GM06990 (cell line): ENCODE results near the gene LGR6.

Experiments
- DNase-seq: peaks from one replicate; pipeline ENCODE4 v3.0.0-alpha.2; 2011; ENCODE audit not compliant: insufficient read length; ENCODE audit errors: extremely low read depth
- H3K27me3 ChIP-seq: replicated peaks from 2 replicates; pipeline ENCODE4 v1.6.0; 2011; ENCODE audit warnings: low read length; ENCODE audit not compliant: control insufficient read depth, insufficient read depth
- H3K36me3 ChIP-seq: 2 replicates; pipeline ENCODE4 v1.5.1; 2011; ENCODE audit warnings: low read length; ENCODE audit not compliant: control insufficient read depth, insufficient read depth
- H3K4me3 ChIP-seq: replicated peaks from 2 replicates; pipeline ENCODE4 v1.5.1; 2011; ENCODE audit warnings: low read depth, mild to moderate bottlenecking, control low read depth, low read length
- TF ChIP-seq, protein P1 (sequence below): IDR thresholded peaks from 2 replicates; pipeline ENCODE4 v1.5.1; 2011; ENCODE audit warnings: low read length, control low read depth, mild to moderate bottlenecking, inconsistent platforms; ENCODE audit not compliant: insufficient read depth, poor library complexity, severe bottlenecking

Gene LGR6

DNA sequence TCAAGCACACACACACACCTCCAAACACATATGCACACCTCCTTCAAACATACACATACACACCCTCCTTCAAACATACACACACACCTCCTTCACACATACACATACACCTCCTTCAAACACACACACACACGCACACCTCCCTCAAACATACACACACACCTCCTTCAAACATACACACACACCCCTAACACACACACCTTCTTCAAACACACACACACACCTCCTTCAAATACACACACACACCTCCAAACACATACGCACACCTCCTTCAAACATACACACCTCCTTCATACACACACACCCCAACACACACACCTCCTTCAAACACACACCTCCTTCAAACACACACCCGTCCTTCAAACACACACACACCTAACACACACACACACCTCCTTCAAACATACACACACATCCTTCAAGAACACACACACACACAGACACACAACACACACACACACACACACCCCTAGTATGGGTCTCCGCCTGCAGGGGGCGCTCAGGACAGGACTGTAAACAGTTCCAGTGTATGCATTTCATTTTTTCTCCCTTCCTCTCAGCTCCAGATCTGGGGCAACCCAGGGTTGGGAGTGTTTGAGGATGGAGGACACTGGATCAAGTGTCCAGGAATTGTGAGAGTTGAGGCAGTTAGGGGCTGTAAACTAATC lies 12.1 kb downstream of the LGR6 start:
- TF ChIP-seq, protein P1, sequence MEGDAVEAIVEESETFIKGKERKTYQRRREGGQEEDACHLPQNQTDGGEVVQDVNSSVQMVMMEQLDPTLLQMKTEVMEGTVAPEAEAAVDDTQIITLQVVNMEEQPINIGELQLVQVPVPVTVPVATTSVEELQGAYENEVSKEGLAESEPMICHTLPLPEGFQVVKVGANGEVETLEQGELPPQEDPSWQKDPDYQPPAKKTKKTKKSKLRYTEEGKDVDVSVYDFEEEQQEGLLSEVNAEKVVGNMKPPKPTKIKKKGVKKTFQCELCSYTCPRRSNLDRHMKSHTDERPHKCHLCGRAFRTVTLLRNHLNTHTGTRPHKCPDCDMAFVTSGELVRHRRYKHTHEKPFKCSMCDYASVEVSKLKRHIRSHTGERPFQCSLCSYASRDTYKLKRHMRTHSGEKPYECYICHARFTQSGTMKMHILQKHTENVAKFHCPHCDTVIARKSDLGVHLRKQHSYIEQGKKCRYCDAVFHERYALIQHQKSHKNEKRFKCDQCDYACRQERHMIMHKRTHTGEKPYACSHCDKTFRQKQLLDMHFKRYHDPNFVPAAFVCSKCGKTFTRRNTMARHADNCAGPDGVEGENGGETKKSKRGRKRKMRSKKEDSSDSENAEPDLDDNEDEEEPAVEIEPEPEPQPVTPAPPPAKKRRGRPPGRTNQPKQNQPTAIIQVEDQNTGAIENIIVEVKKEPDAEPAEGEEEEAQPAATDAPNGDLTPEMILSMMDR, result no peak
- Histone ChIP-seq H3K36me3 (no peaks in the 10 kb centered on the region), H3K27me3 (no peaks in the 10 kb centered on the region; the same call in 1 of the 2 replicates), H3K4me3 (no peak overlapping the region)
- DNase-seq, result no peak

DNA sequence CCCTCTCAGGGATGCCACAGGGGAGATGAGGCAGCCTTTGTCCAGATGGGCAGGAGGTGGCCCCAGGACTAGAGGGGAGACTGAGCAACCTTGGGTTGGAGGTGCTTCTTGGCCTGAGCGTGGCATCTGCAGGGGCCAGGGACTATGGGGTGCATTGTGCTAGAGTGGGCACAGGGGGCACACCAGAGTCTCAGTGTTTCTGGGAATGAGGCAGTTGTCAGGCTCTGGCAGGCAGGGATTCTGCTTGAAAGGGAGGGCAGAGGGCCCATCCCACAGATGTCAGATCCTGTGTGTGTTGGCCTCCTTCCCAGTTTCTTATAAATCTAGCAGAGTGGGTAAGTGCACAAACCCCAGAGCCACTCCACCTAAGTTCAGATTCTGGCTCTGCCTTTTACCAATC lies 13.7 kb downstream of the LGR6 start:
- DNase-seq, result no peak
- Histone ChIP-seq H3K4me3 (no peak overlapping the region), H3K36me3 (no peaks in the 10 kb centered on the region), H3K27me3 (no peaks in the 10 kb centered on the region; the same call in none of the 2 replicates)
- TF ChIP-seq, protein P1, result no peak

DNA sequence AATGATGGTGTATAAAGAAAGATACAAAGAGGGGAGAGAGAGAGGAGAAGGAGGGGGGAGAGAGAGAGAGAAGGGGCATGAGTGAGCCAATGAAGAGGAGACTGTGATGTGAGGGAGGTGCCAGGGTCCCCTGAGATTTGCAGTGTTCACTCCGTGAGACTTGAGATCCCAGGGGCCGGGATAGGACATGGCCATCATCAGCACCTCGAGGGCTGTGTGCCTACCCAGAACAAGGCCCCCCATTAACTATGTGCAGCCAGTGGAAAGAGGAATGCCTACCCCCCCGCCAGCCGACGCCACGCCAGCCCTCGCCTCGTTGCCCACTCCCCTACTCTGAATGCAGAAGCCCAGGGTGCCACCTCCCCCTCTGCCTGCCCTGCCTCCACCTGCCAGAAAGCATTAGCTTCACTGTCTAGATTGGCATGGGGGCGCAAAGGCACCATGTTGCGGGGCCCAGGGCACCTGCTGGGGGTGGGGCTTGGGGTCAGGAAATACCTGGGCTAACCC lies 14.8 kb downstream of the LGR6 start:
- Histone ChIP-seq H3K4me3 (no peak overlapping the region), H3K36me3 (no peaks in the 10 kb centered on the region), H3K27me3 (no peaks in the 10 kb centered on the region; the same call in none of the 2 replicates)
- TF ChIP-seq, protein P1, result no peak
- no peak for DNase-seq

DNA sequence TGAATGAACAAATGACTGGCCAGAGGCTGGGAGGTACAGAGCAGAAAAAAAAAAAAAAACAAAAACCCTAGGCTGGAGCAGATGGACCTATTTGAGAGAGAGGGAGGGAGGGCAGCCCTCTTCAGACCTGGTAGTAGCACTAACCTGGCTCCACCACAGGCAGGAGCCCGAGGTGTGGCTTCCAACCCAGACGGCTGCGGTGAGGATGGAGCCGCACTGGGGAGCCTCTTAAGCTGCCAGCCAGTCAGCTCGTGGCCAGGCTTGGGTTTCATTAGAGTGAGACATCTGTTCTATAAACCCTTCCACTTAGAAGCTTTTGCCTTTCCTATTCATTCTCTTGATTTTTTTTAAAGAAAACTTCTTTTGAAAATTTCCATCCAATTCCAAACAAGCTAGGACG lies 16.8 kb downstream of the LGR6 start:
- no peak for DNase-seq
- no peaks in the 10 kb centered on the region for H3K36me3 ChIP-seq
- no peak overlapping the region for H3K4me3 ChIP-seq
- TF ChIP-seq, protein P1, result no peak
- no peaks in the 10 kb centered on the region; the same call in none of the 2 replicates for H3K27me3 ChIP-seq

DNA sequence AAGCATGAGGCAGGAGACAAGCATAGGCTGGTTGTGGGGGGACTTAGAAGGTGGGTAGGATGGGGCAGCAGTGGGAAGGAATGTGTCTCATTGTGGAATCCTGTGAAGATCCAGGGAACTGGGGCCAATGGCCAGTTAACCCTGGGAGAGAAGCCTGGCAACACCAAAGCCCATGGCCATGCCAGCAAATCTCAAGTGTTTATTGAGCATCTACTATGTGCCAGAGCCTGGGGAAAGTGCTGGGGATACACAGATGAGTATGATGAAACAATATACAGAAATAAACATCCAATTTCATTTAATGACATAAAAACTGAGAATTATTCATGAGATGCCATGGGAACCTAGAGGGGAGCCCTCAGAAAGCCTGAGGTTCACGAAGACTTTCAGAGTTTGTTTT lies 17.4 kb downstream of the LGR6 start:
- Histone ChIP-seq H3K4me3 (no peak overlapping the region), H3K36me3 (no peaks in the 10 kb centered on the region), H3K27me3 (no peaks in the 10 kb centered on the region; the same call in none of the 2 replicates)
- no peak for DNase-seq
- TF ChIP-seq, protein P1, result no peak
